B cell (primary cell): ENCODE results near the gene FBXO11.

Experiments used
- CTCF ChIP-seq: fragments of 200-600 bp; IDR thresholded peaks from one replicate; pipeline ENCODE4 v1.8.0; 2022; ENCODE audit warnings: antibody characterized with exemption, mild to moderate bottlenecking
- EZH2 ChIP-seq: IDR thresholded peaks from 2 replicates; pipeline ENCODE4 v1.6.1; 2012; ENCODE audit warnings: borderline replicate concordance, low read depth, mild to moderate bottlenecking, moderate library complexity, low read length; ENCODE audit not compliant: insufficient read depth, poor library complexity, severe bottlenecking

DNA sequence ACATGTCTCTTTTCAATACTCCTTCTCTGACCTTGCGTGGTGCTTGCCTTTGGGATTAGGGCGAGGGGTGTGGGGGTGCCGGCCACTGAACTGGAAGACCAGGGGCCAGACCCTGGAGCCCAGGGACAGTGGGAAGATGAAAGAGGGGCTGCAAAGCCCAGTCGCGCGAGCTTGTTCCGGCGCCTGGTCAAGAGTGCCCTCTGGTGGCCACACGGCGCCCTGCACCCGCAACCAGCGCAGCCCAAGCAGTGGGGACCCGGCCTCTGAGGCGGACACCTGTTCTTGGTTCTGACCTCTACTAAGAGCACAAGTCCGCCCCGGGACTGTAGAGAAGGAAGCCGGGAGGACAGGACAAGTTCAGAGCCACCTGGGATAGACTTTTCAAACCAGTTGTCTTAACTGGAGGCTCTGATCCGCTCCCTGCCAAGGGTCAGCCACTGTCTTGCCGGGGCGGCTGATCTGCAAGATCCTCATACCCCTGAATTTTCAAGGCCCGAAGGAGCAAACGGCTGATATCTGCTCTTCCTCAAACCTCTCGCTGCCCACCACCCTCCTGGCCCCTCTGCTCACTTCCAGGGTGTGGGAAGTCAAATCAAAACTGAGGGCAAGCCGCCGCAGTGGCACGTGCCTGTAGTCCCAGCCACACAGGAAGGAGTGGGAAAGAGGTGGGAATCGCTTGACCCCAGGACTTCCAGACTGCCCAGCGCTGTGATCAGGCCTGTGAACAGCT, 138.3 kb downstream of the FBXO11 start:
- TF ChIP-seq EZH2 (no peak), CTCF (peak; percentile 98)
